NCI-H82 treated with DMSO at 0.1 percent for 48 hours (cell line): Measurements from ENCODE around the gene RNGTT.
"Not testable (repeated sequence)": the region's sequence is repeated elsewhere in the genome, so short reads cannot be mapped to it uniquely, and the experiment has no call there.

Experiments
- DNase-seq: peaks from one replicate; lab custom pipeline; 2025; ENCODE audit not compliant: unreplicated experiment; lab: John Stamatoyannopoulos, UW

RNGTT gene

DNA sequence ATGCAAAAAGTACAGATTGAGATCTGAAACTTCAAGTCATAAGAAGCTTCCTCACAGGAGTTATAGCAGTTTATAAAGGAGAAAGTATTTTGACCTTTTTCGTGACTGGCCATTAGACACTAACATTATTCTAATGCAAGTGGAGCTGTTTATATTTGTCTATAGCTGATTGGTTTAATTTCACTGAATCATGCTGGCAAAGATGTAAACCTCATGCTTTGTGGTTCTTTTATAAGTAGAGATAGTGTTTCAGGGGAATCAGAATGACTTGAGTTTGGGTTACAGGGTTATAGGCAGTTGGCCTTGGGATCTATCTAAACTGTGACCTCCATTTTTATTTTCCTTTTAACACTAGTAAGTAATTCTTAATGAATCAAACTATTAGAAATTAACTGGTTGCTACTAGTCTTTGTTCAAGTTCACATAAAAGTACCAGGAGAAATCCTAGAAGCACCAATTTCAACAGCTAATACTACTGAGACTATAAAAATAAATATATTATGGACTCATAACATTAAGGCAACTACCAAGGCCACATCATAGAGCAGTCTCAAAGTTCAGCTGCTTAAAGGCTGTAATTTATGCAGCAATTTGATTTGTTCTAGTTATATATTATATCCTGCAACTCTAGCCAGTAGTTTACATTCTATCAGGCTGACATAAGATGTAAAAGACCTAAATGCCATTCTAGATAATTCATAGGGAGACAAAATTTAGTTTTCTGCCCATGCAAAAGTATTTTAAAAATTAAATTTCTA is 94.0 kb downstream of the RNGTT start:
- no peak for DNase-seq

DNA sequence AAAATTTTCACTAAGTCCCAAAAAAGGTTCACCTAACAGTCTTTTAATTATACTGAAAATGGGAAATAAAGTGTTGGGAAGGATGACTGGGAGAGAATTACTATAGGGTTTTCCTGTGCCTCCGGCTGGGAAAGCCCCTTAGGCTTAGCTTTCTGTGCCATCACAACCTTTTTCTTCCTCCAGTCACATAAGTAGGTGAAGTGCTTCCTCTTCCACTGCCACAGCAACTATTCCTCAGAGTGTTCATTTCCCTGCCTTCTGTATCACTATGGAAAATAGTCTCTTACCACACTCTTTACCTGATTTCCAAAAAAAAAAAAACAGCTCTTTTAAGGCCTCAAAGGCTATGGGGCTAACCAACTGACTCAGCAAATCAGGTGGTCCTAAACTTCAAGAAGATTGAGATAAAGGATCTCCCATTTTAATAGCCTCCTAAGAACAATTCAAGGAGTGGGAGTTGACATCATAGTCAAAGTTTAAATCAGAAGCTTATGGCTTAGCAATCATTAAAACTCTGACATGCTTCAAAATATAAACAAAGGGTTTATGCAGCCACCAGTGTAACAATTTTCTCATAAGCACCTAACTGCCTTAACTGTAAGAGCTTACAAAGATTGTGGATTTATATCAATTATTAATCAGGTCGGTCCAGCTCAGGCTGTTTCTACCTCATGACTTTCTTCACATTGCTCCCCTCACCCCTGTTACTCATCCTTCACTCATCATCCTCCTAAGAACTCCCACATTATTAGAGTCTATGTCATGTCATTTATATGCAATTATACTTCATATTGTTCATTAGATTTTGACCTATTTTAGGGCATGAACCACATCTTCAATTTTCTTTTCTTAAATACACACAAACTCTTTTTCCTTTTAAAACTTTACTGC is 95.3 kb downstream of the RNGTT start:
- DNase-seq: no peak

DNA sequence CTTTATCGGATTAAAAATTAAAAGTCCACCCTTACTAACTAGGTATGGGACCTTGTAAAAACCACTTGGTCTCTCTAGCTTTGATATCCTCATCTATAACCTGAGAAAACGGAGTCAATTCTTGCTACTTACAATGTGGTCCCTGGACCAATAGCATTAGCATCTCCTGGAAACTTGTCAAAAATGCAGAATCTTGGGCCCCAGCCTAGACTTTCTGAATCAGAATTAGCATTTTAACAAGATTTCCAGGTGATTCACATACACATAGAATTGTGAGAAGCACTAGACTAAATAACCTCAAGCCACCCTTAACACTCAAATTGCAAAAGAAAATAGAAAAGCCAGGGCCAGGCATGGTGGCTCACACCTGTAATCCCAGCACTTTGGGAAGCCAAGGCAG is 96.6 kb downstream of the RNGTT start:
- no peak for DNase-seq

DNA sequence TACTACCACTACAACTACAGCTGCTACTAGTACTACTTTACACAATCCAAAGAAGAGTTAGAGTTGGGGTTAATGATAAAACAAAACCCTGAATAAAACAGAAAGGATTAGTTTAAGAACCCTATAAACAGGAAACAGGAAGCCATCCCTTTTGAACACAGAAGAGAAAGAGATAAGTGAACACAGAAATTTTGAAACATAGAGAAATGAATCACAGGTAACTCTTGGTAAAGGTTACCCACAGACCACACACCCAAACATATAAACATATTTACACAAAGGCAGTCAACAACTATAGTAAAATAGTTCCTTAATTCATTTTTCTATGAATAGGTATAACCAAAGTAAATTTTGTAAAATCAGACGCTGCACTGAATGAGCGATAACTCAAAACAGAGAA is 98.1 kb downstream of the RNGTT start:
- DNase-seq: no peak

DNA sequence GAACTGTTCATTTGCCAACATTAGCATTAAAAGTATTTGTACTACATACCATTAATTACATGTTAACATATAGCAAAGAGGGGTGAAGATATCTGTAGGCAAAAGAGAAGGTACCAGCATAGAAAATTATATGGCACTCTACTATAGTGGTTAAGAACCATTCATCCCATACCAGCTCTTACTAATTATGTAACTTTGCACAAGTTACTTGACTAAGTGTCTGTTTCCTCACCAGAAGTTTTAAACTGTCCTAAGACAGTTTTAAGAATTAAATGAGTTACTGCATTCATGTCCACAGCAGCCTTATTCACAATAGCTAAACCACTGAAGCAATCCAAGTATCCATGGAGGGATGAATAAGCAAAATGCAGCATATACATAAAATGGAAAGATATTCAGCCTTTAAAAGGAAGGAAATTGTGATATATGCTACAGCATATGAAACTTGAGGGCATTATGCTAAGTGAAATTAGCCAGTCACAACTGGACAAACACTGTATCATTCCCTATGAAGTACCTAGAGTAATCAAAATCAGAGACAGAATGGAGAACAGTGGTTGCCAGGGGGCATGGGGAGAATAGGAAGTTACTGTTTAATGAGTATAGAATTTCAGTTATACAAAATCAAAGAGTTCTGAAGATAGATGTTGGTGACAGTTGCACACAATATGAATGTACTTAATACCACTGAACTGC is 98.9 kb downstream of the RNGTT start:
- DNase-seq: no peak

DNA sequence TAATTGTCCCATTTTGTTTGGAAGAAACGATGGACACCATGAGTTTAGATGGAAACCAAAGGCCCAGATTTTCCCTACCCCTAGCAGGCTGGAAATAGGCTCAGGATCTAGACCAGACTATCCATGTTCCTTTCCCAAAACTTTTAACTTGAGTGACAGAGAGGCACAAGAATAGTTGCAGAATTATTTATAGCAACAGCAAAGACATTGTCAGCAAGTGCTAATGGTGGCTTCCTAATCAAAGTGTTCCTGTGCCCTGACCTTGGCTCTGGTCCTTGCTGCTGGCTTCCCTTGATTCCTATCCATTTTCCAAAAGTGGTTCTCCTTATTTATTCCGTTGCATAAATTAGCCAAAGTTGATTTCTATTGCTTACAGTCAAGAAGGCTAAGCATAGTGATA is 103.1 kb downstream of the RNGTT start:
- DNase-seq: no peak

DNA sequence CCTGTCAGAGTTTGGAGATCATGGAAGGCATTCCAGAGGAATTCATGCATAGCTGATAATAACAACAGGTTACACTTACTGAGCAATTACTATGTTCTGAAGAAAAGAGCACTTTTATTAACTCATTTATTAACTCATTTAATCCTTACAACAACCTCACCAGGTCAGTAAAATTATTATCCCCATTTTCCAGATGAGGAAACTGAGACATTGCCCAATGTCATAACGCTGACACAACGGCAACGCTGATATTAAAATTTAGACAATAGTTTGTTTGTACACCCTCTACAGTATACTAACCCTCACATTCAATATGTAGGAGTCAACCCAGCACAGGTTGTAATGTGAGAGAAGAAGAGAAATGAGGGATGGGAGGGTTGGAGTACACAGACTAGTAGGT is 105.0 kb downstream of the RNGTT start:
- no peak for DNase-seq

DNA sequence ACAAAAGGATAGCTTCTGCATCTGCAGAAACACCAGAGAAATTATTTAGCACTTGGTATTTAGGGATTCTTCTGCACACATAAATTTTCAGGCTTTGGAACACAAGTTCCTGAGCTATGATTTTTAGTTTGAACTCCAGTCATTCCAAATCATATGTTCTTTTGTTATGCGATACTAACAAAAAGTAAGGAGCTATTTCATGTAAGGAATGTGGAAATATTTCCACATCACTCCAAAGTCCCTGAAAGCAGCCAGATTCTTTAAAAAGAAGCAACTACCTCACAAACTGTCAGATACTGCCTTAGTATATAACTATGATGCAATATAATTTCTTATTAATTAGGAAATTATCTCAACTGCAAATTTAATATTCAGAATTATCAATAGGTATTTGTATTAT is 106.9 kb downstream of the RNGTT start:
- DNase-seq: no peak

DNA sequence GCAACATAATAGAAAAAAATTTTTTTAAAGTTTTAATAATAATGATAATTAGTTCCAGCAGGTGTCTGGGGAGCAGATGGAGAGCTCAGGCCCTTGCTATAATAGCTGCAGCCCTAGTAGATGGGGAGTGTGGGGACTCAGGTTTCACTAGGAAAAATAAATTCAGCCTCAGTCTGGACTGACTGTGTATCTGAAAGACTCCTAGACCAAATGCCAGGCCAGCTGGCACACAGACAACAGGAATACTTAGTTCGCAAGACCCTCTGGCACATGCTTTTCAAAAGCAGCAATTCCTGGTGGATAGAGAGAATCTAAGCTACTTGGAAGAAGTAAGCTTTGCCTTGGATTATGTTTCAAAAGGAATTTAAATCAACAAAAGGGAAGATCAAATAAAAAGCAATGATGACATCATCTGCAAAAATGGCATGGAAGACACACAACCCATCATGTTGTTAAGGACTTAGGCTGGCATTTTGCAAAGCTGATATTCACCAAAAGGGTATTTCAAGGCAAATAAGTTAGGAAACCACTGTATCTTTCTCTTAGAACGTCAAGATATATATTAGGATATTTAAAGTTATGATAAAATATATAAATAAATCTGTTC is 107.8 kb downstream of the RNGTT start:
- DNase-seq: no peak

DNA sequence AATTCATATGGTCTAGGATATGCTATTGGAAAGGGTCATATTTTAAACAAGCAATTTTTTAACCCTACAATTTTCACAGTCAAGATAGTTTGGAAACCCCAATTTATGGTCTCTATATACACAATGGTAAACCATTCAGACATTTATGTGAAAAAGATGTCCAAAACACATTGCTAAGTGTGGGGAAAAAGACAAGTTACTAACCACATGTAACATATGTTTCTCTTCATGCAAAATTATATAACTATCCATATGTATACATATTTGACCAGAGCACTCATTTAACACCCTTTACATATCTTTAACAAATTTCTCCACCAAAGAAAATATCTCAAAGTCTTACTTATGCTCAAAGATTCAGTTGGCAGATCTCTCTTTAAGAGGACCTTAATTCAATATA is 110.6 kb downstream of the RNGTT start:
- no peak for DNase-seq

DNA sequence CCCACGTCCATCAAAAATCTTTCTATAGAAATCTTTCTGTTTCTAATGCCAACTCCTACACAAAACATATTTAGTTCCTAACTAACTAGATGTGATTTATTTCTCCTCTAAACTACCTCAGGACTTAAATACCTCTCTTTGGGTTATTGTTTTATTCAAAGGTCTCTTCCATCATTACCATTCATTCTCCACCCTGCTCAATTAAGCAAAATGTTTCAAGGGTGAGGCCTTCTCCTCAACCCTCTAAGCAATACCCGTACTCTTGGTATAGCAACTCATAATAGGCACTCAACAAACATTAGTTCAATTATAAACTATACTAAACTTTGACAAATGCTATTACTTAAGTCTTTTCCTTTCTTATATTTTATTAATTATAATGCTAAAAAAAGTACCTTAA is 111.4 kb downstream of the RNGTT start:
- DNase-seq: no peak

DNA sequence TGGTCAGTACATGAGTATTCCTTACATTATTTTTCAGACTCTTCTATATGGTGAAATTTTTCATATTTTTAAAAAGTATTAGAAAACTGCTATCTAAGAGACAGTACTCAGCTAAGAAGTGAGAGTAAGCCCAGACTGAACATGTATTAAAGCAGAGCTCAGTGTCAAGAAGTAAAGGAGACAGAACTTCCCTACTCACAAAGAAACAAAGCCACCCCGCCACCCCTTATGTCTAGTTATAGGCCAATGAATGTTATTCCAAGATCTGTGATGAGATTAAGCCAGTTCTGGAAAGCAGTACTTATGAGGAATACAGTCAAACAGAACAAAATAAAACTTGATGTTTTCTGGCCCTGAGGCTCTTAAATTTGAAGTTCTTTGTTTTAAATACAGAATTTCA is 114.5 kb downstream of the RNGTT start:
- no peak for DNase-seq

DNA sequence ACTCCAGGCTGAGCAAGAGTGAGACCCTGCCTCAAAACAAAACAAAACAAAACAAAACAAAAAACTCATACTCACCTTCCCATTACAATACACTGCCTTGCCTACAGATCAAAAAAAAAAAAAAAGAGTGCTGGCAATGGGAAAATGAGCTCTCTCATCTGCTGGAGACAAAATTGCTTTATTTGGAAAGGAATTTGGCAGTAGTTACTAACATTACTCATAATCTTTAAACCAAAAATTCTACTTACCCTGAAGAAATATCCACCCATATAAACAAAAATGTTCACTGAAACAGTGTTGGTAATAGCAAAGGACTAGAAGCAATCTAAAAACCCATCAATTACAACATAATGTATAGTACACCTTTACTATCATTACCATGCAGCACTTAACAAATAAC is 120.4 kb downstream of the RNGTT start:
- no peak for DNase-seq

DNA sequence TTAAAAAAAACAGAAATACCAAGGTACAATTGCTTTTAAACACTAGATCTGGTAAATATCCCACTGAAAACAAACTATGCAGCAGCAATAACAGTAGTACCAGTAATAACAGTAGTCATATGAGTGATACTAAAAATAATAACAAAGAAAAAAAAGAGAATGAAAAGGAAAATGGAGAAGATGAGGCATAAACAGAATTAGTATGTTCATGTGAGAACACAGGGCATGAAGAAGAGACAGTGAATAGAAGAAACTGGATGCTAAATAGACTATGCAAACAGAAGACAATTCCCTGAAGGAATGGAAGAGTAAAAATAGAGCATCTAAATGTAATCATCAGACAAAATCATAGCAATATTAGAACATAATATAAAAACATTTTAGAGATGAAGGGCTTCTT is 121.1 kb downstream of the RNGTT start:
- no peak for DNase-seq

DNA sequence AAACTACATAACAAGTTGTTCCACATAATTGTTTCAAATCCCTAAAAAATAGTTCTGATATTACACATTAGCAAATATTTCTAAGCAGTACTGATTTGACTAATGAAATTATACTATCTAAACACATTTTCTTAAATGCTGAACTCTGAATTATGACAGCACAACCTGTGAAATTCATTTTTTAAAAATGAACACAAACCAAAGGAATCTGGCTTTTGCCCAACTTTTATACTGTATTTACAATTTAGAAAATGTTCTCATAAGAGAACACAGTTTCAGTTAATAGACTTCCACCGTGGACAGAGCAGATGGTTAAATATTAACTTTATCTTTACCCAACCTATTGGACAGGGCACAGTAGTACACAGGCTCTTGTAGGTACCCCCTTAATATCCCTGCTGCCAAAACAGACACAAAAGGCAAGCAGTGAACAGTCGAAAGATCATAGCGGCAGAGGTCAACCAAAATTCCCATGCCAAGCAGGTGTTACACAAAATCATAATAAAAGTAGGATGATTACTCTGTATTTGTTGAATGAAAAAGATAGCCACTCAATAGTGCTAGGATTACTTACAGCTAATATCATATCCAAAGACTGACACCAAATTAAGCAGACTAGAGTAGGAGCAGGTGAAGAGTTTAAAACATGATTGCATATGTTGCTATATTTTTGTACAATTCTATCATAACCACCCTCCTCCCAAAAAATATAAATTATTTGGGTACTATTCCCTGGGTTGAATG is 122.5 kb downstream of the RNGTT start:
- DNase-seq: no peak

DNA sequence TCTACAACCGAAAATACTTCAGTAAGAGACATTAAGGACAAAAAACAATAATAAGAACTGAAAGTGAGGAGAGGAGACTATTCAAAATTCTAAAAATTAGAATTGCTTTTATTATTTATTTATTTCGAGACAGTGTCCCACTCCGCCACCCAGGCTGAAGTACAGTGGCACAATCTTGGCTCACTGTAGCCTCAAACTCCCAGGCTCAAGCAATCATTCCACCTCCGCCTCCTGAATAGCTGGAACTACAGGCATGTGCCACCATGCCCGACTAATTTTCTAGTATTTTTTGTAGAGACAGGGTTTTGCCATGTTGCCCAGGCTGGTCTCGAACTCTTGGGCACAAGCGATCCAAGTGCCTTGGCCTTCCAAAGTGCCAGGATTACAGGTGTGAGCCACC is 123.1 kb downstream of the RNGTT start:
- DNase-seq: no peak

DNA sequence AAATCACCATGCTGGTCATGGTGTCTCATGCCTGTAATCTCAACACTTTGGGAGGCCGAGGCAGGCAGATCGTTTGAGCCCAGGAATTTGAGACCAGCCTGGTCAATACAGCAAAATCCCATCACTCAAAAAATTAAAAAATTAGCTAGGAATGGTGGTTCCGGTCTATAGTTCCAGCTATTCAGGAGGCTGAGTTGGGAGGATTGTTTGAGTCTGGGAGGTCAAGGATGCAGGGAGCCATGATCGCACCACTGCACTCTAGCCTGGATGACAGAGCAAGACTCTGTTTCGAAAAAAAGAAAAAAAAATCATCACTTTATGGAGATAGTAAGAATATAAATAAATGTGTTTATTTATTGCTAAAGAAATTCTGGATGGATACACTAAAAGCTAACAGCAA is 124.1 kb downstream of the RNGTT start:
- DNase-seq: no peak

DNA sequence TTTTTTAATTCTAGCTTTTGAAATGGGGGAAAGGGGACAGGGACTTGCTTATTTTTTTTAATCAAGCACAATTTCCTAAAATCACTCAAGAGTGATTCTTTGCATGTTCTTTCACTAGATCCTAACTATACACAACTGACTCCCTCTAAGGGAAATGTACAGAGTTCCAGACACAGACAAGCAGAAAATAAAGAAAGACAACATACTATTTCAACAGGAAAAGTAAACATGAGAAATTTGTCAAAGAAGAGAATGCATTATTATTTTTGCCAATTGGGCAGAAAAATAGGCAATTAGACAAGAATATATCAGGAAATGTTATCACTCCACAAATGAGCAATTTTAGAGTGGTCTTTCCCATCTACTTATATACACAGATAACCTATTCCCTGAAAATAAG is 128.2 kb downstream of the RNGTT start:
- DNase-seq: no peak

DNA sequence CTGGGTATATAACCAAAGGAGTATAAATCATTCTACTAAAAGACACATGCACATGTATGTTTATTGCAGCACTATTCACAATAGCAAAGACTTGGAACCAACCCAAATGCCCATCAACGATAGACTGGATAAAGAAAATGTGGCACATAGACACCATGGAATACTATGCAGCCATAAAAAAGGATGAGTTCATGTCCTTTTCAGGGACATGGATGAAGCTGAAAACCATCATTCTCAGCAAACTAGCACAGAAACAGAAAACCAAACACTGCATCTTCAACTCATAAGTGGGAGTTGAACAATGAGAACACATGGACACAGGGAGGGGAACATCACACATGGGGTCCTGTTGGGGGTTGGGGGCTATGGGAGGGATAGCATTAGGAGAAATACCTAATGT is 130.3 kb downstream of the RNGTT start:
- not testable (repeated sequence) for DNase-seq

DNA sequence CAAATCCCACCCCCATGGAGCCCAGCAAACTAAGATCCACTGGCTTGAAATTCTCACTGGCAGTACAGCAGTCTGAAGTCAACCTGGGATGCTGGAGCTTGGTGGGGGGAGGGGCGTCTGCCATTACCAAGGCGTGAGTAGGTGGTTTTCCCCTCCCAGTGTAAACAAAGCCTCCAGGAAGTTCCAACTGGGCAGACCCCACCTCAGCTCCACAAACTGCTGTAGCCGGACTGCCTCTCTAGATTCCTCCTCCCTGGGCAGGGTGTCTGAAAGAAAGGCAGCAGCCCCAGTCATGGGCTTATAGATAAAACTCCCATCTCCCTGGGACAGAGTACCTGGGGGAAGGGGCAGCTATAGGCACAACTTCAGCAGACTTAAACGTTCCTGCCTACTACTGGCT is 135.8 kb downstream of the RNGTT start:
- DNase-seq: not testable (repeated sequence)

DNA sequence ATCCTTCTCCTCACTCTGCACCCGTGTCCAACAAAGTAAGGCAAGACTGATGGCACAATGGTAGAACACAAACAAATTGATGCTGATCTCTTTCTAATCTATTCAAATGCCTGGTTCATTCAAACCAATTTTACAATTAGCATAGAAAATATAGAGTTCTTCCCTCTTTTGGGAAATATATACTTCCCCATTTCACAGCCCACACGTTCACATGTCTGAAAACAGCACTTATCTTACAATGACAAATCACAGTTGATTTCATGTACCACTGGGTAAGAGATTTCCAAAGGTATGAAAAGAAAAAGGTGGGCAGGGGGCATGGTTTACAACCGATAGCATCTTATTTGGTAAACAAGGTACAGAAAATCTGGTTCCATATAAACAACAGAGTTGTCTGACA is 137.6 kb downstream of the RNGTT start:
- no peak for DNase-seq
